Activated naive CD4-positive, alpha-beta T cell treated with anti-CD3 and anti-CD28 coated beads, Interleukin-2, amount 50 U/mL, for 72 hours (primary cell): ENCODE data around the gene C19orf25. TPM values are rescaled to one million over a fixed set of nuclear protein-coding genes. Genes with fewer than 3 reads are reported as not detected.
"Not testable (repeated sequence)": the region's sequence is repeated elsewhere in the genome, so short reads cannot be mapped to it uniquely, and the experiment has no call there.

ENCODE experiments used
- ATAC-seq, 2 donors: fragments of 150-1000 bp; cut with Tn5 transposase; 2 replicates each; pipeline ENCODE4 v1.10.0; 2021; ENCODE audit warnings: mild to moderate bottlenecking in 2 of 2, moderate library complexity in 2 of 2
- DNase-seq, 2 donors: peaks; one replicate each; pipeline ENCODE4 v3.0.0; 2021 to 2022; ENCODE audit warnings: low spot score in 2 of 2
- H3K27ac Mint-ChIP-seq, 2 donors: one replicate each; pipeline ENCODE4 v1.8.0; 2022; ENCODE audit warnings: mild to moderate bottlenecking in 2 of 2, mixed read lengths in 2 of 2
- H3K36me3 Mint-ChIP-seq, 2 donors: one replicate each; pipeline ENCODE4 v1.8.0; 2022; ENCODE audit warnings: mixed read lengths in 2 of 2
- H3K9me3 Mint-ChIP-seq, 2 donors: one replicate each; pipeline ENCODE4 v1.8.0; 2022; ENCODE audit warnings: mixed read lengths in 2 of 2
- total RNA-seq, 2 donors: library from RNA; stranded (reverse); gene quantifications; one replicate each; pipeline ENCODE4 v1.2.3, GENCODE V29; 2022

Gene C19orf25
- total RNA-seq, 2 donors from 2014 or later = 24.5 to 29.3 TPM

GRCh38 chr19:1450735-1451731, 28.0 kb downstream of the C19orf25 start:
- Mint-ChIP-seq H3K9me3 (no peaks in the 10 kb centered on the region), H3K27ac (no peak overlapping the region), H3K36me3 (peaks cover 0 to 7% of the 10 kb centered on the region in 2 donors)
- DNase-seq (no peak), ATAC-seq (no peak)

GRCh38 chr19:1449467-1450442, 29.3 kb downstream of the C19orf25 start, which contains the start of gene APC2:
Gene APC2 (plus strand): TSS chr19:1450121. CDS start chr19:1453002, 2,881 bp downstream.
- Mint-ChIP-seq H3K36me3 (peaks cover 0 to 7% of the 10 kb centered on the region in 2 donors), H3K27ac (no peak within 1 kb of the TSS), H3K9me3 (no peaks in the 10 kb centered on the region)
- peak in 1 of 2 donors; percentile 50 for DNase-seq
- peak in 1 of 2 donors; percentile 25 for ATAC-seq

GRCh38 chr19:1447944-1448343, 31.1 kb downstream of the C19orf25 start:
- no peaks in the 10 kb centered on the region for H3K9me3 Mint-ChIP-seq
- ATAC-seq (no peak), DNase-seq (no peak)
- H3K36me3 Mint-ChIP-seq = peaks cover 0 to 7% of the 10 kb centered on the region in 2 donors
- no peak overlapping the region for H3K27ac Mint-ChIP-seq

- H3K36me3 Mint-ChIP-seq = peaks cover 0 to 7% of the 10 kb centered on the region in 2 donors
- DNase-seq (no peak), ATAC-seq (no peak)
- H3K27ac Mint-ChIP-seq = no peak overlapping the region
- no peaks in the 10 kb centered on the region for H3K9me3 Mint-ChIP-seq
Observed at GRCh38 chr19:1447504-1447903, 31.5 kb downstream of the C19orf25 start.

GRCh38 chr19:1446713-1447481, 32.1 kb downstream of the C19orf25 start:
- H3K36me3 Mint-ChIP-seq = peaks cover 2 to 7% of the 10 kb centered on the region in 2 donors
- H3K27ac Mint-ChIP-seq = no peak overlapping the region
- no peak for DNase-seq
- ATAC-seq = no peak
- H3K9me3 Mint-ChIP-seq = no peaks in the 10 kb centered on the region

GRCh38 chr19:1445932-1446712, 32.9 kb downstream of the C19orf25 start:
- Mint-ChIP-seq H3K9me3 (no peaks in the 10 kb centered on the region), H3K27ac (no peak overlapping the region)
- no peak for DNase-seq

GRCh38 chr19:1445185-1445931, 33.7 kb downstream of the C19orf25 start:
- ATAC-seq (peak; percentile 71 to 88), DNase-seq (peak; percentile 81 to 91)
- Mint-ChIP-seq H3K9me3 (no peaks in the 10 kb centered on the region), H3K27ac (peak overlapping the region in 1 of 2 donors; percentile 74), H3K36me3 (peaks cover 9 to 18% of the 10 kb centered on the region in 2 donors)

More at GRCh38 chr19:1445932-1446712, 32.9 kb downstream of the C19orf25 start:
- ATAC-seq = peak in 1 of 2 donors; percentile 10
- H3K36me3 Mint-ChIP-seq = peaks cover 7 to 10% of the 10 kb centered on the region in 2 donors

- Mint-ChIP-seq H3K27ac (peak overlapping the region; percentile 96 to 100), H3K36me3 (peaks cover 24 to 36% of the 10 kb centered on the region in 2 donors), H3K9me3 (no peaks in the 10 kb centered on the region)
- ATAC-seq (no peak), DNase-seq (no peak)
Observed at GRCh38 chr19:1441677-1442438, 37.2 kb downstream of the C19orf25 start.

GRCh38 chr19:1441022-1441426, 38.0 kb downstream of the C19orf25 start:
- peaks cover 24 to 36% of the 10 kb centered on the region in 2 donors for H3K36me3 Mint-ChIP-seq
- peak overlapping the region; percentile 96 to 100 for H3K27ac Mint-ChIP-seq
- DNase-seq = no peak
- H3K9me3 Mint-ChIP-seq = no peaks in the 10 kb centered on the region
- no peak for ATAC-seq

- H3K27ac Mint-ChIP-seq = peak overlapping the region; percentile 96 to 100
- H3K36me3 Mint-ChIP-seq = peaks cover 24 to 36% of the 10 kb centered on the region in 2 donors
- DNase-seq (no peak), ATAC-seq (no peak)
- H3K9me3 Mint-ChIP-seq = no peaks in the 10 kb centered on the region
Observed at GRCh38 chr19:1440418-1440801, 38.6 kb downstream of the C19orf25 start.

GRCh38 chr19:1439525-1440417, 39.2 kb downstream of the C19orf25 start:
- not testable (repeated sequence) for DNase-seq, ATAC-seq, H3K9me3 Mint-ChIP-seq
- H3K36me3 Mint-ChIP-seq = peaks cover 24 to 36% of the 10 kb centered on the region in 2 donors
- H3K27ac Mint-ChIP-seq = peak overlapping the region; percentile 96 to 100

GRCh38 chr19:1438933-1439354, 40.1 kb downstream of the C19orf25 start:
- DNase-seq = no peak
- H3K27ac Mint-ChIP-seq = peak overlapping the region; percentile 96 to 100
- peak in 1 of 2 donors; percentile 1 for ATAC-seq
- H3K9me3 Mint-ChIP-seq = no peaks in the 10 kb centered on the region
- peaks cover 24 to 36% of the 10 kb centered on the region in 2 donors for H3K36me3 Mint-ChIP-seq
